HK-2 (cell line): ENCODE measurements around the gene AKR1D1.
A peak's percentile ranks its signal among the peaks of the same experiment; 100 is the strongest.
"Not testable (repeated sequence)": the region's sequence is repeated elsewhere in the genome, so short reads cannot be mapped to it uniquely, and the experiment has no call there.

ENCODE experiments used
- DNase-seq: peaks from one replicate; pipeline ENCODE4 v3.0.0-alpha.2; 2018; ENCODE audit not compliant: unreplicated experiment

The AKR1D1 gene

DNA sequence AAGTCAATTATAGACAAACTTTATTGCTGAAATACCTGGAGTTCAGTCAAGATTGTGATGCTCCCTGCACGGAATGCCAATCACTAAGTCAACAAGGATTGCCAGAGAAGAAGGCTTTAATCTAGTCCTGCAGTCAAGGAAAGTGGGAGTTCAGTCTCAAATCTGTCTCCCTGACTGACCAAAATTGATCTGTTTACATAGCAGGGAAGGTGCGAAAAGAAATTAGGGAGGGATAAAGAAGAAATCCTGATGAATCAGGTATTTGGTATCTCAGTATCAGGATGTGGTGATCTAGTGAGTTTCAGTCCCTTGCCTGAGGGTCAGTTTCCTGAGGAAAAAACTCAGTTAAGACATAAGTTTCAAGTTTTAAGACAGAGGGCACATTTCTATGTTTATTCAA is 2.1 kb upstream of the AKR1D1 start:
- no peak for DNase-seq

DNA sequence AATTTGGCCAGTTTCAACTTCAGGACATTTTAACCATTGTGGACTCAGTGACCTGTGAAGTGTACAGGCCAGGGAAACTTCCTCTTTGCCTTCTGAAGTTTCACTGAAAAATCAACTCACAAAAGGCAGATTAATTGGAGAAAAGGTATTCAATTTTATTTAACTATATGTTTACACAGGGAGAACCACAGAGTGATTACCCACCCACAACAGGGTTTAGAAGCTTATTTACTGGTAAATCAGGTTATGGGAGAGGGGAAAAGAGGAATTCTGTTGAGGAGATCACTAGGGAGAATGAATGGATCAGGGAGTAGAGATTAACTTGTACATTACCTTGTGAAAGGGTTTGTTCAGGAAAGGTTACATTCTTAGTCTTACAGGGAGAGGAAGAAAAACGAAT is 1.7 kb upstream of the AKR1D1 start:
- no peak for DNase-seq

DNA sequence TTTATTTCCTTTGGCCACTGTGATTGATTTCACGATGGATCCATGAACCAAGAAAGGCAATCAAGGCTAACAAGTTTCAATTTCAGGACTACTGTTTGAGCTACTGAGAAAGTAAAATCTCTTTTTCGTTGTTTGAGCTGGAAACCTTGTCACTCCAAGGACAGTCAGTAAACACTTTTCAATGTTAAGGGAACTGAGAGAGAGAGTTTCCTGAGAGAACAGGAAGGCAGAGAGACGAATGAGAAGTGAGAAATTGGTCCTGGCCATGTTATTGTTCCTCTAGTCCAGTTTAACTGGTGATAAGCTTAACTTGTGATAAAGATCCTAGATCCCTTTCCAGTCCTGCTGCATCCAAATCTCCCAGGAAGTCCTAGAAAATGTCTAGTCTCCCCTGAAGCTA is 909 bp upstream of the AKR1D1 start:
- DNase-seq, result no peak

DNA sequence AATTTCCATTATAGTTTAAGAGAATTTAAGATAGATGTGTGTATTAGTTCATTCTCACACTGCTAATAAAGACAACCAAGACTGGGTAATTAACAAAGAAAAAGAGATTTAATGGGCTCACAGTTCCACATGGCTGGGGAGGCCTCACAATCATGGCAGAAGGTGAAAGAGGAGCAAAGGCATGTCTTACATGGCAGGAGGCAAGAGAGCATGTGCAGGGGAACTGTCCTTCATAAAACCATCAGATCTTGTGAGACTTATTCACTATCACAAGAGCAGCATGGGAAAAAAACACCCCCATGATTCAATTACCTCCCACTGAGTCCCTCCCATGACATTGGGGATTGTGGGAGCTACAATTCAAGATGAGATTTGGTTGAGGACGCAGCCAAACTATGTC is 473 bp upstream of the AKR1D1 start:
- not testable (repeated sequence) for DNase-seq

DNA sequence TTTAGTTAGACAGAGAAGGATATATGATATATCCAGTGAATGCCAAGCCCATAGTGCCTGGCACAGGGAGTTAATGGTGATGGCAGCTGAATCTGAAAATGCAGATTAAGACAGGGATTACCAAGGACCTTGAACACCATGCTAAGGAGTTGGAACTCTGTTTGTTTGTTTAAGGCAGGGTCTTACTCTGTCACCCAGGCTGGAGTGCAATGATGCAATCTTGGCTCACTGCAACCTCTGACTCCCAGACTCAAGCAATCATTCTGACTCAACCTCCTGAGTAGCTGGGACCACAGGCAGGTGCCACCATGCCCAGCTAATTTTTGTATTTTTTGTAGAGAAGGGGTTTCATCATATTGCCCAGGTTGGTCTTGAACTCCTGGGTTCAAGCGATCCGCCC is 1.6 kb downstream of the AKR1D1 start:
- DNase-seq, result no peak

DNA sequence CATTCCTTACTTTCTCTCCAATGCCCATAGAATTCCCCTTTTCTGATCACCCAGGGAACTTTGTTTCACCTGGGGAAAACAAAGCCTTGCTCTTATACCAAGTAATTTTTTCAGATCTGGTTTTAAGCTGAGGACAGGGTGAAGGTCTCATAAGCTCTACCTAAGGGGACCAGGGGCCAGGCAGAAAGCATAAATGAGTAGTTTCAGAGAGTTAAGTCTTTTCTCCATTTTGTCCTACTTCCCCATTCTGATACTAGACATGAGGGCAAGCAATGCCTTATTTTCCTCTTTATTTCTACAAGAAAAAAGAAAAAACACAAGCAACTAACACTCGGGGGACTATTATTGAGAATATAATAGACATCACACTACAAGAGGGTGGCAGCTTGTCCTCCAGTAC is 2.9 kb downstream of the AKR1D1 start:
- DNase-seq, result no peak

DNA sequence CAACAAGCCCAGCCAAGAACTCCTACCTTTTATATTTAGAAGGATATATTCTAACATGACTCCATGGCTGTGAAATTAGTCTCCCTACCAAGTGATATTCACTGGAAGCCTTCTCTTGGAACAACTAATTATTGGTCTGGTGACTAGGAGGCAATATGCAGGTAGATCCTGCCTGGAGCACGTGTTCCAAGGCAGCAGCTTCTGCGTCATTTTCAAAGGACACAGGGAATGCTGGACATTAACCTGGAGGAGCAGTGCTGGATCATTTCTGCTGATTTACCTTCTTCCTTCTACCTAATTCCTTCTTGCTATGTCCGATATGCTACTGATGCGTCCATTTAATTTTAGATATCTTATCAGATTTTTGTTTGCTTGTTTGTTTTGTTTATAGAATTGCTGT is 5.6 kb downstream of the AKR1D1 start:
- DNase-seq, result no peak

DNA sequence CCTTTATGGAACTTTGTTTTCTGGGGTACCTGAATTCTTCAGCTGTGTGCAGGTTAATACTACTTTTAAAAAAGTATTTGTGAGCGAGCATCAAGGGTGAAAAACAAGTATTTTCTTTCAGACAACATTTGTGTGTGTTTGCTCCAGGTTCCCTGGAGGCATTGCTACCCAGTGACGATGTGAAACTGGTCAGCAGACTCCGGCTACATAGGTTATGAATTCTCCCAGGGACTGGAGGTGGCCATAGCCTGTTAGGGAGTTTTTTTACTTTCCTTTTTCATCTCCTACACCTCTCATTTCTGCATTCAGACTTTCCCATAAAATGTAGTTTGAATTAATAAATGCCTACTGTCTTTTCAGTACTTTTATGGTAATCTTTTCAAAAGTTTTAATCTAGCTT is 7.6 kb downstream of the AKR1D1 start:
- no peak for DNase-seq

DNA sequence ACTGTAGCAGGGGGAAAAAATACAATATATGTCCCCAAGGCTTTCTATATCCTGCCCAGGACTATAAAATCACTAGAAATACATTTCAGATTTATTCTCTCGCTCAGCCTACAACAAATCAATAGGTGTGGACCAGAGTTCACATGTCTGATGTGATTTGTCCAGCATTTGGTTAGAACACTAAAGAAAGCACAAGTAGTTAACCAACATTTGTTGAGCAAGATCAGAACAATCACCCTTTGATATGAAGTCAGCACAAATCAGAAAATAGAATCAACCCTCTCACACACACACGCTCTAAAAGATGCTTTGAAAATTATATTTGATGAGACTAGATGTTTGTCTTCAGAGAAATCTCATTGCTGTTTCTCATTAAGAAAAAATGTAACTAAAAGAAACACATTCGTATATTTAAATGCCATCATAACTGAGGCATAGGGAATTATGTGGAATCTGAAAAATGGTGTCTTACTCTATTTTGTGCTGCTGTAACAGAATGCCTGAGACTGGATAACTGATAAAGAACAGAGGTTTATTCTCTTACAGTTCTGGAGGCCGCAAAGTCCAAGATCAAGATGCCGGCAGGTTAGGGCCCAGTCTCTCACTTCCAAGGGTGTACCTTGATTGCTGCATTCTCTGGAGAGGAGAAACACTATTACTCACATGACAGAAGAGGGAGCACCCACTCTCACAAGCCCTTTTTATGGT is 10.5 kb downstream of the AKR1D1 start:
- no peak for DNase-seq

DNA sequence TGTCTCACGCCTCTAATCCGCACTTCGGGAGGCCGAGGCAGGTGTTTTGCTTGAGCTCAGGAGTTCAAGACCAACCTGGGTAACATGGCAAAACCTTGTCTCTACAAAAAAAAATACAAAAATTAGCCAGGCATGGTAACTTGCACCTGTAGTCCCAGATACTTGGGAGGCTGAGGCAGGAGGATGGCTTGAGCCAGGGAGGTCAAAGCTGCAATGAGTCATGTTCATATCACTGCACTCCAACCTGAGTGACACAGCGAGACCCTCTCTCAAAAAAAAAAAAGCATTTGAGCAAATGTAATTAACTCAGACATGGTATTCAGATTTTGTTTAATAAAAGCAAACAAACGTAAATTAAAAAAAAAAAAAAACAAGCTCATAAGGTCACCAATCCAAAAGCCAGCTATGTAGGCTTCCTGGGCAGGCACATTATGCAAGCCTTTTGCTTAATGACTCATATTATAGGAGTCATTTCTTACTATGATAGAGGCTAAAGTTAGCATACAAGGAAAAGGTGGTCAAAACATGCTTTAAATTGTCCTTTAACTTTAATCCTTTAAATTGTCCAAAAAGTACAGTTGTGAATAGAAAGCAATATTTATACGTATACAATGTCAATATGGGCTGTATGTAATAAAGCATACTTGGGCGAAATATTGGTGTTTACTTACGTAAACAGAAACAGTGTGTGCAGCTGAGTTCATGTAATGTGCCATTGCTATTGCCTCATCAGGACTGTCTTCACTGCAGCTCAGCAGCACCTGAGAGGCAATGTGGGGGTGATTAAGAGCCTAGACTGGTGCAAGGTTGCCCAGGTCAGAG is 13.0 kb downstream of the AKR1D1 start:
- no peak for DNase-seq

DNA sequence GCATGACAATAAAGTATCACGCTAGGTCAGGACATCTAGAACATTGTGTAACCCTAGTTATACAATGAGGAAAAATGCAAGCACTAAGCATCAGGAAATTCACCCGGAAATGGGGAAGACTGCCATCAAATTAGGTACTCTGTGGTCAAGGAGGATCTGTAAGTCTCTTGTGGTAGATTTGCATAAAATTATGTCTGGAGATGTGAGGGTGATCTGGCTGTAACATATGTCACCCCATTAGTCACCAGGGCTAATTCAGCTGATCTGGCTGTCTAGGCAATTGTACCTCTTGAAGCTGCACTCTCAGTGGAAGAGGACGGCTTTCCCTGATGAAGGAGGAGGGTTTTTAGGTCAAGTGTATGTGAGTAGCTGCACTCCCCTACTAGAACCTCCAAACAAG is 14.8 kb downstream of the AKR1D1 start:
- no peak for DNase-seq

DNA sequence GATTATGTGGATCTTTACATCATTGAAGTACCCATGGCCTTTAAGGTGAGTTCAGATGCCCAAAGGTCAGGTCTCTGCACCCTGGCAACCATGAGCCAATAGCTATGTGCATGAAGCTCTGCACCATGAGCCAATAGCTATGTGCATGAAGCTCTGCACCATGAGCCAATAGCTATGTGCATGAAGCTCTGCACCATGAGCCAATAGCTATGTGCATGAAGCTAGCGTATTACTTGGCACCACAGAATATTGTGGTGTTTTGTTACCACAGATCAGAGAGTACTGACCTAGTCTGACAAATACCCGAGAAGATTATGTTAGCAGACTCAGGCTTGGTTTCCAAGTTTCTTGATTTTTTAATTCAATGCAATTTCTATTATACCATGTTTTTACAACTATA is 15.6 kb downstream of the AKR1D1 start:
- not testable (repeated sequence) for DNase-seq

DNA sequence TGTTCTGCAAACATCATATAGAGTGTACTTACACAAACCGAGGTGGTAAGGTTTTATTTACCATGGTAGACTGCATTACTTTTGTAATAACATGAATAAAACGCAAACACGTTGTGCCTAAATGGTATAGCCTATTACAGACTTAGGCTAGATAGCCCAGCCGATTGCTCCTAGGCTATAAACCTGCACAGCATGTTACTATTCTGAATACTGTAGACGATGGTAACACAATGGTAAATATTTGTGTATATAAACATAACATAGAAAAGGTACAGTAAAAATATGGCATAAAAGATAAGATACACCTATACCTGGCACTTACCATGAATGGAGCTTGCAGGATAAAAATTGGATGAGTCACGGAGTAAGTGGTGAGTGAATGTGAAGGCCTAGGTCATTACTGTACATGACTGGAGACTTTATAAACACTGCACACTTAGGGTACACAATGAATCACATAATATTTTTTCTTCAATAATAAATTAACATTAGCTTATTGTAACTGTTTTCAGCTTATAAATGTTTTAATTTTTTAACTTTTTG is 16.3 kb downstream of the AKR1D1 start:
- no peak for DNase-seq

DNA sequence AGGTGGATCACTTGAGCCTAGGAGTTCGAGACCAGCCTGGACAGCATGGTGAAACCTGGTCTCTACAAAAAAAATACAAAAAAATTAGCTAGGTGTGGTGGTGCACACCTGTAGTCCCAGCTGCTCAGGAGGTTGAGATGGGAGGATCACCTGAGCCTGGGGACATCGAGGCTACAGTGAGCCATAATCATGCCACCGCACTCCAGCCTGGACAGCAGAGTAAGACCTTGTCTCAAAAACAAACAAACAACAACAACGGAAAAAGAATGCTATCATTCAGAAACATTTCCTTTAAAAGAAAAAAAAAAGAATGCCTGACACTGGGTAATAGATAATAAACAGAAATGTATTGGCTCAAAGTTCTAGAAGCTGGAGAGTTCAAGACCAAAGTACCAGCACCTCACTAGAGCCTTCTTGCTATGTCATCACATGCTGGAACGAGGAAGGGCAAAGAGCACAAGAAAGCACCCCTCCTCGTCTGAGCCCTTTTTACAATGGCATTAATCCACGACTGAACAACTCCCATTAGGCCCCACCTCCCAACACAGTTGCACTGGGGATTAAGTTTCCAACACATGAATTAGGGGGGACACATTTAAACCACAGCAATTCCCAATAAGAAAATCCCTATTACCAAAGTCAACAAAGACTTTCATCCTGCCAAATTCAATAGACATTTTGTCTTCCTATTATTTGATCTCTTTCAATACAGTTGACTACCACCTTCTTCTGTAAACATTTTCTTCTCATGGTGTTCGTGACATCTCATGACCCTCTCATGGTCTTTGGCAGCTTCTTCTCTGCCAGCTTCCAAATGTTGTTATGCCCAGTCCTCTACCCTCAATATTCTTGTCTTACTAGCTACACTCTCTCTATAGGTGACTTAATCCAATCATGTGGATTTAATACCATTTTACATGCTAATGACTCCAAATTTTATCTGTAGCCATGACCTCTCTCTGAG is 20.0 kb downstream of the AKR1D1 start:
- no peak for DNase-seq

DNA sequence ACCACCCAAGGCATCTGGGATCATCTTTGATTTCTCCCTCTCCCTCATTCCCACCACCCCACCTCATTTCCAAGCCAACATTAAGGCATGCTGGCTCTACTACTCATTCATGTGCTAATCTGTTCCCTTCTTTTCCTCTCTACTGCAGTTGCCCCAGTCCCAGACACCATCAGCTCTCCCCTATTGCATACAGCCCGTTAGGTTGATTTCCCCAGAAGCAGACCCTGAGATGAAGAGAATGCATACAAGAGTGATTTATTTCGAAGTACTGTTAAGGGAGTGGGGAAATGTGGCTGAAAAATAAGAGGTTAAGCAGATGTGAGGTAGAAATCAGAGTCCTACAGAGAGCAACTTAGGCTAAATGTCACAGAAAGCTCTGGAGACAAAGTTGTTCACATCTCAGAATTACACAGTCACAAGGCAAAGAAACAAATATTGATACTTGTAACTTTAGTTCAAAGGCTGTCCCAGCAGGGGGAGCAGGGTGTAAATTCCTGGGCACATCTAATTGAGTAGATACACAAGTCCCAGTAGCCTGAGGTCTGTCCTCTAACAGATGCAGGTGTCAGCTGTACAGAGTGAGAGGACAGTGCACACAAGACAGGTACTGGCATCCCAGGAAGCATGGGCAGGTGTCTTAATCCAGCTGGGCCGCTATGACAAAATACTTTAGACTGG is 20.9 kb downstream of the AKR1D1 start:
- DNase-seq, result peak; percentile 7

DNA sequence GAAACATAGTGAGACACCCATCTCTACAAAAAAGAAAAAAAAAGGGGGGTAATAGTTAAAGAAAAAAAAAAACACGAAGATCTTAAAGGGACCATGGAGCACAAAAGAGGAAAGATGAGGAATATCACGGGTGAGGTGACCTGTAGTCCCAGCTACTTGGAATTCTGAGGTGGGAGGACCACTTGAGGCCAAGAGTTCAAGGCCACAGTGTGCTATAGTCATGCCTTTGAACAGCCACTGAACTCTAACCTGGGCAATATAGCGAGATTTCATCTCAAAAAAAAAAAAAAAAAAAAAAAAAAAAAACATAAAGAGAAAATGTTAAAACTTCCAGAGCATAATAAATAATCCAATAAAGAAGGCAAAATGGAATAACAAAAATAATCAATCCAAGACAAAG is 23.6 kb downstream of the AKR1D1 start:
- DNase-seq, result no peak

DNA sequence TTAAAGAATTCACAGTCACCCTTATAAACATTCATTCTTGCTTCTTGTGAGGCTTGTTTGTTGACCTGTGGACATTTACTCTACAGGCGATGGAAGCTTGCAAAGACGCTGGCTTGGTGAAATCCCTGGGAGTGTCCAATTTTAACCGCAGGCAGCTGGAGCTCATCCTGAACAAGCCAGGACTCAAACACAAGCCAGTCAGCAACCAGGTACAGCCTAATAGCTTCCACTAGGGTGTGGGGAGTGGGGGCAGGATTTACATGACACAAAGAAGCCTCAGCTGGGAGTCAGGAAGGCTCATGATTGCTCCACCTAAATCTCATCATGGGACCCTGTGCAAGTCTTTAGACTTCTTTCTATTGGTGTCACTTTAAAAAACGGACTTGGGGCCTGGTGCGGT is 29.0 kb downstream of the AKR1D1 start:
- no peak for DNase-seq

DNA sequence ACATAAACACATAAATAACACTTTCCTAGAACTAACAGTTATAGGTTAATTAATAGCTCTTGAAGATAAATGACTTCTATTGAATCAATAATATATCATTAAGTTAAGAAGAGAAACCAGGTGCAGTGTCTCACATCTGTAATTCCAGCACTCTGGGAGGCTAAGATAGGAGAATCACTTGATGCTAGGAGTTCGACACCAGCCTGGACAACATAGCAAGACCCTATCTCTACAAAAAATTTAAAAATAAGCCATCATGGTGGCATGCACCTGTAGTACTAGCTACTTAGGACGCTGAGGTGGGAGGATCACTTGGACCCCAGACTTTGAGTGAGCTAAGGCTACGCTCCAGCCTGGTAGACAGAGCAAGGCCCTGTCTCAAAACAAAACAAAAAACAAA is 38.8 kb downstream of the AKR1D1 start:
- DNase-seq, result no peak

DNA sequence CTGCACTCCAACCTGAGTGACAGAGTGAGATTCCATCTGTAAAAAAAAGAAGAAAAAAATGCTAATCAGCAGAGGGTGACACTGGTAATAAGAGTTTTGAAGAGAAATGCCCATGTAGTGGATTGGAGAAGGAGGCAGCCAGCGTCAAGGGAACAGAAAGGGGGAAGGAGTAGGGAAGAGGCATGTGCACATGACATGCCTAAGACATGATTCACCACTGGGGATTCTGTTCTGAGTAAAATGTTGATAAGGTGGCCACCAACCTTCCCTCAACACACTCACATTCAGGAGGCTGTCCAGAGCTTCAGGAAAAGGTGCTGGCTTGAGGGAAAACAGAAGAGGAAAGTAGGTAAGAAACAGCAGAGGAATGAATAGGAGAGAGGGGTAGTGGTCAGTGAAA is 39.9 kb downstream of the AKR1D1 start:
- DNase-seq, result peak; percentile 54

DNA sequence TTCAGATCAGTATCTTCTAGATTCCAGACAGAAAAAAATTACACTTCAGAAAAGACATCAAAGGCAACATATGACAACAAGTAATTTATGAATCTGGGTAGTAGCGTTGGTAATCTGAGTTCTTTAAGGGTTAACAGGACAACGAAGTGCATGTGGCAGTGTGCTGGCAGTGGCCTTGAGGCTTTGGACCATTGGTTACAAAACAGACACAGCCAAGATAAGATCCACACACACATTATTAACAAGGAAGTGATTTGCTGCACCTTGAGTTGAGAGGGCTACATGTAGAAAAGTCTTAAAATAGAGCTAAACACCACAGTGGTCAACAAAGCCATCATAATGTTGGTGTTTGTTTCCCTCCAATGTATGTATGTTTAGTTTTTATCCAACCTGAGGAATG is 40.6 kb downstream of the AKR1D1 start:
- DNase-seq, result no peak

DNA sequence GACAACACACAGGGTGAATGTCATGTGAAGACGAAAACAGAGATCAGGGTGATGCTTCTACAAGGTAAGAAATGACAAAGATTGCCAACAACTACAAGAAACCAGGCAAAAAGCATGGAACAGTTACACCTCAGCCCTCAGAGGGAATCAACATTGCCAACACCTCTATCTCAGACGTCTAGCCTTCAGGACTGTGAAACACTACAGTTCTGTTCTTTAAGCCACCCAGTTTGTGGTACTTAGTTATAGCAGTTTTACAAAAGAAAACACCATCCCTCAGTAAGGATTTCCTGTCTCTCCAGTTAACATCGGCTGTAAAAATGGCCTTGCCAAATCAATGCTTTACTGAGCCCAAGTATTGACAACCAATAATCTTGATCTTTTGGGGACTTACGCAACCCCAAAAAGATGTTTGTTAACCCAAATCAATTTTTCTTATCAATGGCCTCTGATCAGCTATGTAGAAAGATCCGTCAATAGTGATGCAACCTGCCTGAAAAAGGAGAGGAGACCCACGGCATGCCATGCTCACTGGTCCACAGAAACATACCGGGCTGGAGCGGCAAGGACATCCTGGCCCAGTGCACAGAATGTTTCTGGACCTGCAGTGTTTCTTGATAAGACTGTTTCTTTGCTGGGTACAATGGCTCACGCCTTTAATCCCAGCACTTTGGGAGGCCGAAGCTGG is 44.0 kb downstream of the AKR1D1 start:
- no peak for DNase-seq
